ENCODE measurements around the gene PHF12.

DNA sequence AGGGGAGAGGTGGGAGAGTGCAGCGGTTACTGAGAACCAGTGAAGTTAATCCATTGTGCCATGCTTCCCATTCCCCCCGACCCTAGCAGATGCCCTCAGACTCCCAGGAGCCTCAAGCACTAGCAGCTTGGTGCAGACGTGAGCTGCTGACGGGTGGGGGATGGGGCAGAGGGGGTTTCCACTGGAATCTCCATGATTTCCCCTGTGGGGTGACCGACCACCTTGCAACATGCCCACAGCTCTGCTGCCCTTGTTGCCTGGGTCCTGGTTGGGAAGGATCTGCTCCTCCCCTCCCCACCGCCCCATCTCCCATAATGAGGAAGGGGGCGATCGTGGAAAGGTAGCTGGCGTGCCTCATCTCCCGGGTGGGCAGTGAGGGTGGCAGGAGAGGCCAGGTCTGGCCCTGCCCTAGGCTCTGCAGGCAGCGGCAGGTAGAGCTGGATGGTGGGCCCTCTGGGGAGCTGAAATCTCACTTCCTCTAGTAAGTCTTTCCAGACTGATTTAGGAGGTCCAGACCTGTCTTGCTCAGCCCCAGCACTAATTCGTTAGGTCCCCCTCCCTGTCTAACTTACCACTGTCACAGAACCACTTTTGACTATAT is 63.3 kb downstream of the PHF12 start:
- TF ChIP-seq, protein P1, sequence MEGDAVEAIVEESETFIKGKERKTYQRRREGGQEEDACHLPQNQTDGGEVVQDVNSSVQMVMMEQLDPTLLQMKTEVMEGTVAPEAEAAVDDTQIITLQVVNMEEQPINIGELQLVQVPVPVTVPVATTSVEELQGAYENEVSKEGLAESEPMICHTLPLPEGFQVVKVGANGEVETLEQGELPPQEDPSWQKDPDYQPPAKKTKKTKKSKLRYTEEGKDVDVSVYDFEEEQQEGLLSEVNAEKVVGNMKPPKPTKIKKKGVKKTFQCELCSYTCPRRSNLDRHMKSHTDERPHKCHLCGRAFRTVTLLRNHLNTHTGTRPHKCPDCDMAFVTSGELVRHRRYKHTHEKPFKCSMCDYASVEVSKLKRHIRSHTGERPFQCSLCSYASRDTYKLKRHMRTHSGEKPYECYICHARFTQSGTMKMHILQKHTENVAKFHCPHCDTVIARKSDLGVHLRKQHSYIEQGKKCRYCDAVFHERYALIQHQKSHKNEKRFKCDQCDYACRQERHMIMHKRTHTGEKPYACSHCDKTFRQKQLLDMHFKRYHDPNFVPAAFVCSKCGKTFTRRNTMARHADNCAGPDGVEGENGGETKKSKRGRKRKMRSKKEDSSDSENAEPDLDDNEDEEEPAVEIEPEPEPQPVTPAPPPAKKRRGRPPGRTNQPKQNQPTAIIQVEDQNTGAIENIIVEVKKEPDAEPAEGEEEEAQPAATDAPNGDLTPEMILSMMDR (IDR thresholded peaks at IDR 0.05 in 2 of 3, conservative IDR thresholded peaks at IDR 0.05 in 1 of 3; ENCODE audit: control insufficient read depth in 2 of 3, extremely low read depth in 1 of 3, insufficient read depth in 1 of 3, low read depth in 3 of 3, low read length in 3 of 3): no peak
- TF ChIP-seq EED (IDR thresholded peaks at IDR 0.05; ENCODE audit: low read depth): peak; percentile 39; the same call in 1 of the 2 replicates
- TF ChIP-seq RB1 (IDR thresholded peaks at IDR 0.05; ENCODE audit: borderline replicate concordance): no peak
- TF ChIP-seq NFYA (IDR thresholded peaks at IDR 0.05; ENCODE audit: borderline replicate concordance, low read depth, low read length): no peak
- TF ChIP-seq SIX5 (IDR thresholded peaks at IDR 0.05; ENCODE audit: low read depth, low read length, severe bottlenecking): no peak

All from GM12878 (cell line).